CD8-positive, alpha-beta memory T cell (primary cell): ENCODE measurements around the gene GKAP1. TPM values are rescaled to one million over a fixed set of nuclear protein-coding genes. Genes with fewer than 3 reads are reported as not detected.
"Not testable (repeated sequence)": the region's sequence is repeated elsewhere in the genome, so short reads cannot be mapped to it uniquely, and the experiment has no call there.

Experiments used
- CTCF ChIA-PET: fragments of 350-600 bp; sonication (Branson Sonifier 250); formaldehyde crosslinking; loops from one replicate; lab custom pipeline; 2021; ENCODE audit warnings: antibody characterized with exemption; lab: Charles Lee
- POLR2A ChIA-PET: fragments of 350-600 bp; sonication (Branson Sonifier 250); formaldehyde crosslinking; loops from one replicate; lab custom pipeline; 2021; ENCODE audit warnings: antibody characterized with exemption; lab: Charles Lee
- DNase-seq, 5 donors: peaks; one replicate each; pipeline versions ENCODE4 v3.0.0 to v3.0.0-alpha.2; 2020 to 2022; ENCODE audit warnings: mixed read lengths in 1 of 5
- H3K27ac ChIP-seq: one replicate; pipeline ENCODE4 v1.7.0; 2013; ENCODE audit warnings: low read depth, mild to moderate bottlenecking, low read length, moderate library complexity
- H3K27me3 ChIP-seq: 2 replicates; pipeline ENCODE4 v1.7.0; 2013; ENCODE audit warnings: low read length, mild to moderate bottlenecking; ENCODE audit not compliant: insufficient read depth, poor library complexity, severe bottlenecking
- H3K36me3 ChIP-seq: 2 replicates; pipeline ENCODE4 v1.7.0; 2013; ENCODE audit warnings: mild to moderate bottlenecking, low read length, moderate library complexity; ENCODE audit not compliant: insufficient read depth
- H3K4me1 ChIP-seq: 2 replicates; pipeline ENCODE4 v1.7.0; 2013; ENCODE audit warnings: mild to moderate bottlenecking, low read length, moderate library complexity; ENCODE audit not compliant: insufficient read depth
- H3K4me3 ChIP-seq: 2 replicates; pipeline ENCODE4 v1.7.0; 2013; ENCODE audit warnings: mild to moderate bottlenecking, low read length
- H3K9me3 ChIP-seq: 2 replicates; pipeline ENCODE4 v1.7.0; 2013; ENCODE audit warnings: mild to moderate bottlenecking, low read length
- H3K27ac Mint-ChIP-seq, 8 donors: one replicate each; pipeline ENCODE4 v1.8.0; 2020 to 2021; ENCODE audit warnings: mixed read lengths in 8 of 8, mild to moderate bottlenecking in 6 of 8, inconsistent platforms in 3 of 8, moderate library complexity in 3 of 8
- H3K27me3 Mint-ChIP-seq, 2 donors: one replicate each; pipeline ENCODE4 v1.8.0; 2020 to 2021; ENCODE audit warnings: mixed read lengths in 2 of 2, mild to moderate bottlenecking in 1 of 2, moderate library complexity in 1 of 2
- H3K36me3 Mint-ChIP-seq, 3 donors: one replicate each; pipeline ENCODE4 v1.8.0; 2020 to 2021; ENCODE audit warnings: mixed read lengths in 3 of 3, inconsistent platforms in 1 of 3, mild to moderate bottlenecking in 1 of 3
- H3K4me1 Mint-ChIP-seq, 3 donors: one replicate each; pipeline ENCODE4 v1.8.0; 2020 to 2021; ENCODE audit warnings: mixed read lengths in 3 of 3, inconsistent platforms in 1 of 3, mild to moderate bottlenecking in 1 of 3
- H3K4me3 Mint-ChIP-seq, 7 donors: one replicate each; pipeline ENCODE4 v1.8.0; 2020 to 2021; ENCODE audit warnings: mixed read lengths in 7 of 7, mild to moderate bottlenecking in 6 of 7, moderate library complexity in 4 of 7, inconsistent platforms in 2 of 7
- H3K9me3 Mint-ChIP-seq, 5 donors: one replicate each; pipeline ENCODE4 v1.8.0; 2020 to 2022; ENCODE audit warnings: mixed read lengths in 5 of 5, mild to moderate bottlenecking in 3 of 5, moderate library complexity in 2 of 5, inconsistent platforms in 1 of 5
- polyA plus RNA-seq: library from polyadenylated mRNA; unstranded; fragments of 300-500 nt; fragmentation: Illumina TruSeq; gene quantifications from one replicate; pipeline ENCODE4 v1.2.3, GENCODE V29; 2021
- total RNA-seq, 2 experiments: library from RNA; stranded (reverse); gene quantifications; one replicate each; pipeline ENCODE4 v1.2.3, GENCODE V29; 2021

GKAP1 gene
- total and polyA plus RNA-seq, 3 experiments from 2014 or later: 3.2 to 5.1 (median 4.0) TPM

DNA sequence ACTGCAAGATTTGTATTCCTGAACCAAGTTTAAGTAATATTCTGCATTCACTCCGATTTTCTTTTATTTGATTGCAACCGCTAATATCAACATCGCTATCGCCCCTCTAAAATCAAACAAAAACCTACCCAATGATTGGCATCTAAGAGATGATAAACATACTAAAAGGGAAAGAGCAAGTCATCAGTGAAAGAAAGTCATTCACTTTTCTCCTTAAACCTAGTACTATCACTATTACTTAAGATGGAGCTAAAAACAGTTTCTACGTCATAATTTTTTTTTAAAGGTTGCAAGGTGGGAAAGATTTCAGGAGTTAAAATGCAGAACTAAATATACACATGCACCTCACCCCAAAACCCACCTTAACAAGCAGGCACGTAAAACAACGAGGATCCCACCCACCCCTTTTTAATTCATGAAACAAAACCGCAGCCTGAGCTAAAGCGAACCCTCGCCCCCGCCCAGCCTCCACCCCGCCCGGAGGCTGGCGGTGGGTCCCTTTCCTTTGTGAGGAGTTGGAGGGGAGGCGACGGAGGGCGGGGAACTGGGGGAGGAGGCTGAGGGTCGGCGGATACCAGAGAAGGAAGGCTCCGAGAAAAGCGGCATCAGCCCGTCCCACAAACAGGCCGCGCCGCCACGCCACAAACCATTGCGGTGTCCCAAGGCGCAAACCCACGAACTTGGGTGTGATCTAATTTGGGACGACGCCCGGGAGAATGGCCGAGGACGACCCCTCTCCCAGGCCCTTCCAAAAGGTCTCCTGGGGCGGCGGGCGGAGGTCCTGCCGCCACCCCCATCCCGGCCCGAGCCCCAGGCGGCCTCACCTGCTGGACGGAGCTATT lies 110.7 kb downstream of the GKAP1 start:
- ChIA-PET CTCF (interaction anchor here (1.4 to 3.7 kb wide), 5 partner anchors 18 to 273 kb away, joined by 6 to 22 read pairs (median 11); partner anchors contain the start of genes HNRNPK, IDNK and RMI1), POLR2A (interaction anchor here (0.7 to 2.7 kb wide), 9 partner anchors 11 to 274 kb away, joined by 3 to 28 read pairs (median 4); partner anchors contain the start of genes HNRNPK, IDNK, KIF27 and RMI1)
- Histone ChIP-seq H3K27ac (peak overlapping the region; percentile 99), H3K4me1 (peaks cover 44% of the 10 kb centered on the region), H3K4me3 (peak overlapping the region; percentile 99), H3K27me3 (no peaks in the 10 kb centered on the region), H3K9me3 (no peaks in the 10 kb centered on the region), H3K36me3 (no peaks in the 10 kb centered on the region)
- H3K4me1 Mint-ChIP-seq: peaks cover 45 to 63% (median 58%) of the 10 kb centered on the region in 3 donors
- no peaks in the 10 kb centered on the region for H3K9me3 Mint-ChIP-seq
- H3K27me3 Mint-ChIP-seq: no peaks in the 10 kb centered on the region
- H3K36me3 Mint-ChIP-seq: peaks cover 0 to 24% (median 3%) of the 10 kb centered on the region in 3 donors
- H3K27ac Mint-ChIP-seq: peak overlapping the region; percentile 98 to 100 (median 100)
- DNase-seq: peak; percentile 55 to 78 (median 71)
- peak overlapping the region; percentile 84 to 99 (median 98) for H3K4me3 Mint-ChIP-seq

DNA sequence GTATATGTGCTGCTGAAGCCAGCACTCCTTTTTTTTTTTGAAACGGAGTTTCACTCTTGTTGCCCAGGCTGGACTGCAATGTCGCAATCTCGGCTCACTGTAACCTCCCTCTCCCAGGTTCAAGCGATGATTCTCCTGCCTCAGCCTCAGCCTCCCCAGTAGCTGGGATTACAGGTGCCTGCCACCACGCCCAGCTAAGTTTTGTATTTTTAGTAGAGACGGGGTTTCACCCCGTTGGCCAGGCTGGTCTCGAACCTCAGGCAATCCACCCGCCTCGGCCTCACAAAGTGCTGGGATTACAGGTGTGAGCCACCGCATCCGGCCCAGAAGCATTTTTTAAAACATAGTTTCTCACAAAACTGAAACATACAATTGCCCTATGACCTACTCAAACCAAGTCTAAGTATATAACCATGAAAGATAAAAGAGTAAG lies 112.3 kb downstream of the GKAP1 start:
- H3K27ac ChIP-seq, H3K9me3 Mint-ChIP-seq, H3K4me3 ChIP-seq, H3K27me3 ChIP-seq, H3K9me3 ChIP-seq, H3K27me3 Mint-ChIP-seq, H3K36me3 ChIP-seq: not testable (repeated sequence)
- H3K4me1 Mint-ChIP-seq: peaks cover 59 to 80% (median 75%) of the 10 kb centered on the region in 3 donors
- H3K4me1 ChIP-seq: peaks cover 52% of the 10 kb centered on the region
- peak overlapping the region; percentile 84 to 99 (median 98) for H3K4me3 Mint-ChIP-seq
- ChIA-PET POLR2A (interaction anchor here (0.7 kb wide), 1 partner anchor 392 kb away, joined by 6 read pairs; no protein-coding TSS in a partner anchor), CTCF (interaction anchor here (1.9 kb wide), 1 partner anchor 12 kb away, joined by 4 read pairs; no protein-coding TSS in a partner anchor)
- peaks cover 0 to 24% (median 3%) of the 10 kb centered on the region in 3 donors for H3K36me3 Mint-ChIP-seq
- peak overlapping the region; percentile 18 to 100 (median 98) for H3K27ac Mint-ChIP-seq
- DNase-seq: peak in 1 of 5 donors; percentile 18

- Histone ChIP-seq H3K36me3 (no peaks in the 10 kb centered on the region), H3K4me1 (peaks cover 71% of the 10 kb centered on the region), H3K4me3 (no peak overlapping the region), H3K27ac (no peak overlapping the region), H3K9me3 (no peaks in the 10 kb centered on the region), H3K27me3 (no peaks in the 10 kb centered on the region)
- Mint-ChIP-seq H3K36me3 (peaks cover 0 to 14% (median 3%) of the 10 kb centered on the region in 3 donors), H3K4me3 (peak overlapping the region in 6 of 7 donors; percentile 20 to 42 (median 29)), H3K4me1 (peaks cover 76 to 93% (median 92%) of the 10 kb centered on the region in 3 donors), H3K27me3 (no peaks in the 10 kb centered on the region), H3K27ac (peak overlapping the region in 3 of 8 donors; percentile 42 to 63 (median 55)), H3K9me3 (no peaks in the 10 kb centered on the region)
- no peak for DNase-seq
- CTCF ChIA-PET: interaction anchor here (1.2 kb wide), 1 partner anchor 53 kb away, joined by 3 read pairs; no protein-coding TSS in a partner anchor
- POLR2A ChIA-PET: no interaction called here
Observed at GRCh38 chr9:83701769-83702168, 115.8 kb downstream of the GKAP1 start.

GRCh38 chr9:83701286-83701685 lies 116.3 kb downstream of the GKAP1 start:
- H3K27me3 ChIP-seq: no peaks in the 10 kb centered on the region
- no peaks in the 10 kb centered on the region for H3K9me3 ChIP-seq
- Mint-ChIP-seq H3K36me3 (peaks cover 0 to 12% (median 3%) of the 10 kb centered on the region in 3 donors), H3K4me1 (peaks cover 71 to 92% (median 91%) of the 10 kb centered on the region in 3 donors), H3K9me3 (no peaks in the 10 kb centered on the region), H3K27ac (peak overlapping the region in 4 of 8 donors; percentile 29 to 63 (median 40)), H3K4me3 (peak overlapping the region in 1 of 7 donors; percentile 42), H3K27me3 (no peaks in the 10 kb centered on the region)
- POLR2A ChIA-PET: no interaction called here
- DNase-seq: no peak
- CTCF ChIA-PET: no interaction called here
- no peaks in the 10 kb centered on the region for H3K36me3 ChIP-seq
- H3K4me1 ChIP-seq: peaks cover 72% of the 10 kb centered on the region
- H3K27ac ChIP-seq: no peak overlapping the region
- H3K4me3 ChIP-seq: no peak overlapping the region

GRCh38 chr9:83699615-83700014 lies 118.0 kb downstream of the GKAP1 start:
- H3K9me3 ChIP-seq: no peaks in the 10 kb centered on the region
- Mint-ChIP-seq H3K4me3 (peak overlapping the region in 4 of 7 donors; percentile 4 to 59 (median 28)), H3K36me3 (peaks cover 0 to 6% (median 0%) of the 10 kb centered on the region in 3 donors), H3K27me3 (no peaks in the 10 kb centered on the region), H3K4me1 (peaks cover 66 to 89% (median 83%) of the 10 kb centered on the region in 3 donors), H3K9me3 (no peaks in the 10 kb centered on the region), H3K27ac (peak overlapping the region in 2 of 8 donors; percentile 20 to 35)
- no peaks in the 10 kb centered on the region for H3K36me3 ChIP-seq
- POLR2A ChIA-PET: no interaction called here
- no peak for DNase-seq
- H3K4me1 ChIP-seq: peaks cover 66% of the 10 kb centered on the region
- no peak overlapping the region for H3K4me3 ChIP-seq
- H3K27ac ChIP-seq: no peak overlapping the region
- no peaks in the 10 kb centered on the region for H3K27me3 ChIP-seq
- CTCF ChIA-PET: interaction anchor here (0.7 to 0.8 kb wide), 2 partner anchors 12 to 50 kb away, joined by 3 read pairs; no protein-coding TSS in a partner anchor

DNA sequence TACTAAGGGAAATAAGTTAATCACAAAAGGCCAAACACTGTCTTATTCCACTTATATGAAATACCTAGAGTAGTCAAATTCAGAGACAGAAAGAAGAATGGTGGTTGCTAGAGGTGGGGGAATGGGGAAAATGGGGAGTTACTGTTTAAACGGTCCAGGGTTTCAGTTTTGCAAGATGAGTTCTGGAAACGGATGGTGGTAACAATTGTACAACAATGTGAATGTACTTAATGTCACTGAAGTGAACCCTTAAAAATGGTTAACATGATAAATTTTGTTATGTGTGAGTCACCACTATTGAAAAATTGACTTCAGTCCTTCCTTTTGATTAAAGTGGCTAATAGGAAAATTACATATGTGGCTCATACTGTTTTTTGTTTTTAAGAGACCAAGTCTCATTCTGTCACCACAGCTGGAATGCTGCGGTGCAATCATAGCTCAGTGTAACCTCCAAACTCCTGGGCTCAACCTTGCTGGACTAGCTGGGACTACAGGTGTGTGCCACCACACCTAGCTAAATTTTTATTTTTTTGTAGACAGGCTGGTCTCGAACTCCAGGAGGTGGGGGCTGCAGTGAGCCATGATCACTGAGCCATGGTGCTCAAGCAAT lies 118.5 kb downstream of the GKAP1 start:
- Histone ChIP-seq H3K4me1 (peaks cover 60% of the 10 kb centered on the region), H3K36me3 (no peaks in the 10 kb centered on the region), H3K27me3 (no peaks in the 10 kb centered on the region), H3K27ac (no peak overlapping the region), H3K9me3 (no peaks in the 10 kb centered on the region), H3K4me3 (no peak overlapping the region)
- no peaks in the 10 kb centered on the region for H3K9me3 Mint-ChIP-seq
- CTCF ChIA-PET: interaction anchor here (0.7 kb wide), 1 partner anchor 49 kb away, joined by 3 read pairs; no protein-coding TSS in a partner anchor
- H3K36me3 Mint-ChIP-seq: peaks cover 0 to 8% (median 0%) of the 10 kb centered on the region in 3 donors
- DNase-seq: no peak
- POLR2A ChIA-PET: no interaction called here
- no peaks in the 10 kb centered on the region for H3K27me3 Mint-ChIP-seq
- H3K4me3 Mint-ChIP-seq: peak overlapping the region in 5 of 7 donors; percentile 1 to 59 (median 21)
- H3K4me1 Mint-ChIP-seq: peaks cover 67 to 90% (median 83%) of the 10 kb centered on the region in 3 donors
- peak overlapping the region in 4 of 8 donors; percentile 2 to 60 (median 29) for H3K27ac Mint-ChIP-seq

DNA sequence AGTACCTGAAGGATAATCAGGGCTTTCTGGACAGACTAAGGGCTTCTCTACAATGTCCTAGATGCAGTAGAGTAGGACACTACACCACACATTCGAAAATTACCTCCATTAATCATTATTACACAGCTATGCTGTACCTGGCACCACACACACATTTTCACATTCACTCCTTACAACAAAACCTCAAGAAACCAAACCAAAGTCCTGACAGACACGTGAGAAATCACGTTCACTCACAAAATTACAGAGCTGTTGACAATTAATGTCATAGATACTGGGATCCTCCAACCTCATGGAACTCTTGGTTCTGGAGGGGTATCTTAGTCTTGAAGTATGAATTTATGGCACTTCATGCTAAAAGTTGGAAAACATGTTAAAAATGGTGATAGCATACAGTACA lies 126.1 kb downstream of the GKAP1 start:
- Histone ChIP-seq H3K4me3 (no peak overlapping the region), H3K27me3 (no peaks in the 10 kb centered on the region), H3K4me1 (peaks cover 68% of the 10 kb centered on the region), H3K9me3 (no peaks in the 10 kb centered on the region), H3K27ac (no peak overlapping the region), H3K36me3 (no peaks in the 10 kb centered on the region)
- H3K4me1 Mint-ChIP-seq: peaks cover 78 to 91% (median 87%) of the 10 kb centered on the region in 3 donors
- H3K27me3 Mint-ChIP-seq: no peaks in the 10 kb centered on the region
- CTCF ChIA-PET: interaction anchor here (1.4 kb wide), 1 partner anchor 11 kb away, joined by 3 read pairs; no protein-coding TSS in a partner anchor
- peak overlapping the region in 5 of 7 donors; percentile 1 to 43 (median 6) for H3K4me3 Mint-ChIP-seq
- no peak for DNase-seq
- POLR2A ChIA-PET: interaction anchor here (1.0 kb wide), 1 partner anchor 15 kb away, joined by 4 read pairs; no protein-coding TSS in a partner anchor
- peak overlapping the region in 3 of 8 donors; percentile 2 to 49 (median 11) for H3K27ac Mint-ChIP-seq
- peaks cover 0 to 9% (median 2%) of the 10 kb centered on the region in 3 donors for H3K36me3 Mint-ChIP-seq
- no peaks in the 10 kb centered on the region for H3K9me3 Mint-ChIP-seq
